Measurements from ENCODE around the gene RGS3.

Gene RGS3

DNA sequence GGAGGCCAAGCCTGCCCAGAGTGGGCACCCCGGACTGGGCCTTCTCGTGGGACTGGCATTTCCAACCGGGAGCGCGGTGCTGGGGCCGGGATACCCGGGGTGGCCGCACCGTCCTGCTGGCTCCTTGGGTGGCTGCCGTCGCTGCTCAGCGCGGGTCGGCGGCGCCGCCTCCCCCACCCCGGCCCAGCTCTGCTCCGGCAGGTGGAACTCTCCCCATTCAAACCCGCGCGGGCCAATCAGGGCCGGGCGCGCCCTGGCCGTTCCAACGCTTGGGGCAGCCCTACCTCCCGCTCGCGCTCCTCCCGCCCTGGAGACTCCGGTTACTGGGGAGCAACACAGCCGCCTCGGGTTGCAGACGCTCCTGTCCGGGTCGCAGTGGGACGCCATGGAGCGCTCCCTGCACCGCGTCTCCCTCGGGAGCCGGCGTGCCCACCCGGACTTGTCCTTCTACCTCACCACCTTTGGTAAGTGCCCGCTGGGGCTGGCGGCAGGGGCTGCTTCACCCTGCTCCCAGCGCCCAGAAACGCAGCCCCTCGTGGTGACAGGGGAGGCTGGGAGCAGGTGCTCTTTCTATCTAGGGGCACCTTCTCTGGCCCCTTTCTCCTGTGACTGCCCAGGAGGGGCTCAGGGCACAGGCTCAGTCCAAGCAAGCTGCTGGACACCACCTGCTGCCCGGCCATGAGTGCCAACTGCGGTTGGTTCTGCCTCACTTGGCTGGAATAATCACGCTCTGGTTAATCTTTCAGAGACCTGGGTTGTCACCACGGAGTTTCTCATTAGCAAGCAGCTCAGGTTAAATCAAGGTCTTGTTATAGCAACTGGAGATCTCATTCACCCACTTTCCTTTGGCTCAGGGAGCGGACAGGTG, at the start of gene RGS3:
RGS3 (plus strand) TSS at position 310 of the 868 bp plus-strand sequence; CDS start at position 386, 76 bp downstream.
- H3K27ac ChIP-seq = peak within 1 kb of the TSS; percentile 91
- TF ChIP-seq, protein P1, sequence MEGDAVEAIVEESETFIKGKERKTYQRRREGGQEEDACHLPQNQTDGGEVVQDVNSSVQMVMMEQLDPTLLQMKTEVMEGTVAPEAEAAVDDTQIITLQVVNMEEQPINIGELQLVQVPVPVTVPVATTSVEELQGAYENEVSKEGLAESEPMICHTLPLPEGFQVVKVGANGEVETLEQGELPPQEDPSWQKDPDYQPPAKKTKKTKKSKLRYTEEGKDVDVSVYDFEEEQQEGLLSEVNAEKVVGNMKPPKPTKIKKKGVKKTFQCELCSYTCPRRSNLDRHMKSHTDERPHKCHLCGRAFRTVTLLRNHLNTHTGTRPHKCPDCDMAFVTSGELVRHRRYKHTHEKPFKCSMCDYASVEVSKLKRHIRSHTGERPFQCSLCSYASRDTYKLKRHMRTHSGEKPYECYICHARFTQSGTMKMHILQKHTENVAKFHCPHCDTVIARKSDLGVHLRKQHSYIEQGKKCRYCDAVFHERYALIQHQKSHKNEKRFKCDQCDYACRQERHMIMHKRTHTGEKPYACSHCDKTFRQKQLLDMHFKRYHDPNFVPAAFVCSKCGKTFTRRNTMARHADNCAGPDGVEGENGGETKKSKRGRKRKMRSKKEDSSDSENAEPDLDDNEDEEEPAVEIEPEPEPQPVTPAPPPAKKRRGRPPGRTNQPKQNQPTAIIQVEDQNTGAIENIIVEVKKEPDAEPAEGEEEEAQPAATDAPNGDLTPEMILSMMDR (conservative IDR thresholded peaks at IDR 0.05) = no peak

DNA sequence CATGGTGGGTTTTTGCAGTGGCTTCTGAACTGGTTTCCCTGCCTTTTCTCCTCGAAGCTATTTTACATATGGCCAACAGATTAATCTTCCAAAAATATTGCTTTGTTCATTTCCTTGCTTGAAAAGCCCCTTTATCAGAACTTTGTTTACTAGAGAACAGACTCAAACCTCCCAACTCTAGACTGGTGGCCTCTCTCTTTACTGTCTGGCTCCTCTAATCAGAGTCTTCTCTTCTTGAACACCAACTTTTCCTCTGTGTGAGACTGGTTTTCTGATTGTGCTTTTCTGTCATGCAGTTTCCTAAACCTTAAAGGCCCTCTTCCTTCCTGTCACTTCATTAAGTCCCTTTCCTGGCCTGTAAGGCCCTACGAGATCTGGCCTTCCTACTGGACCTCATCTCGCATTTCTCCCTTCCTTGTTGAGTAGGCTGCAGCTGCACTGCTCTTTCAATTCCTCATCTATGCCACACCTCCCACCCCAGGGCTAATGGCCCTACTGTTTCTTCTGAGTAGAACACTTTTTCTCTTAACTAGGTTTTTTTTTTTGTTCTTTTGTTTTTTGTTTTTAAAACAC, 47.3 kb upstream of the RGS3 start:
- no peak overlapping the region for H3K27ac ChIP-seq
- TF ChIP-seq, protein P1 (conservative IDR thresholded peaks at IDR 0.05) = no peak

- TF ChIP-seq, protein P1 (conservative IDR thresholded peaks at IDR 0.05) = no peak
- H3K27ac ChIP-seq = no peak overlapping the region
These were observed 46.2 kb upstream of the RGS3 start for GRCh38 chr9:113417370-113417769.

- TF ChIP-seq, protein P1 (conservative IDR thresholded peaks at IDR 0.05) = no peak
- no peak overlapping the region for H3K27ac ChIP-seq
These were observed 41.8 kb upstream of the RGS3 start for GRCh38 chr9:113421726-113422125.

GRCh38 chr9:113425072-113425471, 38.5 kb upstream of the RGS3 start:
- TF ChIP-seq, protein P1 (conservative IDR thresholded peaks at IDR 0.05) = no peak
- H3K27ac ChIP-seq = 0 out of 2 replicates have a peak overlapping the region, but pooled peaks have one; percentile 10

GRCh38 chr9:113426701-113427100, 36.8 kb upstream of the RGS3 start:
- H3K27ac ChIP-seq = no peak overlapping the region
- TF ChIP-seq, protein P1 (conservative IDR thresholded peaks at IDR 0.05) = no peak

DNA sequence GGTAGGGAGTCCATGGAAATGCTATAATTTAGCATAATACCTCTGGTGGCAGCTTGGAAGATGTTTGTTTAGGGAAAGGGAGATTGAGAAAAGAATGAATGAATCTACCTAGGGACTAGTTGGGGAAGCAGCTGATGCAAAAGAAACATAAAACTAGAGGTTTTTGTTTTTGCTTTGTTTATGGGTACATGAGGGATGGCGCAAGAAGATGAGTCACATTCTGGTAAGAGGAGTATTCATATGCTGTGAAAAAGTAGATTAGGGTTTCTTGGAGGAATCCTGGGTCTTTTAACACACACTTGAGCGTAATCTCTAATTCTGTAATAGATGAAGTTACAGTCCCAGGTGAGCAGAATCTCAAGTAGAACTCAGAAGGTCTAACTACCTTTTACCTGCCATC, 35.9 kb upstream of the RGS3 start:
- H3K27ac ChIP-seq = no peak overlapping the region
- TF ChIP-seq, protein P1 (conservative IDR thresholded peaks at IDR 0.05) = no peak
